SU-DHL-6 (cell line): ENCODE data around the gene OR2H1.

Experiments used
- H2AFZ ChIP-seq: fragments of 200-600 bp; sonication (generic); 2 replicates; pipeline ENCODE4 v1.6.1; 2014; ENCODE audit warnings: low read depth, mild to moderate bottlenecking, moderate library complexity, mixed read lengths, antibody characterized with exemption, low read length; ENCODE audit not compliant: severe bottlenecking
- H3F3A ChIP-seq: fragments of 200-600 bp; shearing (Covaris generic); 2 replicates; pipeline ENCODE4 v1.6.0; 2016; ENCODE audit warnings: antibody characterized with exemption, mild to moderate bottlenecking; ENCODE audit not compliant: insufficient read depth
- H3K27ac ChIP-seq: fragments of 200-600 bp; sonication (generic); 2 replicates; pipeline ENCODE4 v1.5.1; 2016; ENCODE audit warnings: low read depth, mild to moderate bottlenecking, low read length, moderate library complexity, mixed read lengths
- H3K27me3 ChIP-seq: fragments of 200-600 bp; sonication (generic), shearing (Covaris generic); 2 replicates; pipeline ENCODE4 v1.6.0; 2014; ENCODE audit warnings: mild to moderate bottlenecking, low read length
- H3K36me3 ChIP-seq: fragments of 200-600 bp; sonication (generic); 2 replicates; pipeline ENCODE4 v1.6.1; 2014; ENCODE audit warnings: mild to moderate bottlenecking, low read length, mixed read lengths
- H3K4me2 ChIP-seq: fragments of 300-600, 200-600 bp; shearing (Covaris generic), sonication (generic); 2 replicates; pipeline ENCODE4 v1.6.0; 2014; ENCODE audit warnings: low read length, low read depth, mild to moderate bottlenecking; ENCODE audit not compliant: poor library complexity, severe bottlenecking
- H3K4me3 ChIP-seq: fragments of 200-600 bp; sonication (generic); 2 replicates; pipeline ENCODE4 v1.5.1; 2014; ENCODE audit warnings: antibody characterized with exemption, low read length, mild to moderate bottlenecking, mixed read lengths; ENCODE audit not compliant: insufficient read depth, poor library complexity, severe bottlenecking
- H3K79me2 ChIP-seq: fragments of 200-600 bp; sonication (generic); 2 replicates; pipeline ENCODE4 v1.6.1; 2014; ENCODE audit warnings: mild to moderate bottlenecking, low read length, moderate library complexity; ENCODE audit not compliant: insufficient read depth
- H3K9ac ChIP-seq: fragments of 200-600 bp; sonication (generic); 2 replicates; pipeline ENCODE4 v1.7.0; 2014; ENCODE audit warnings: mild to moderate bottlenecking, low read length
- H3K9me2 ChIP-seq: fragments of 200-600 bp; sonication (generic); replicated peaks from 2 replicates; pipeline ENCODE4 v1.6.1; 2014; ENCODE audit warnings: low read length; ENCODE audit not compliant: insufficient read depth
- H3K9me3 ChIP-seq: fragments of 200-600 bp; sonication (generic); 2 replicates; pipeline ENCODE4 v1.6.1; 2014; ENCODE audit warnings: low read length, mixed read lengths; ENCODE audit not compliant: insufficient read depth
- H4K20me1 ChIP-seq: fragments of 200-600 bp; sonication (generic); 2 replicates; pipeline ENCODE4 v1.6.1; 2014; ENCODE audit warnings: low read depth, mild to moderate bottlenecking, antibody characterized with exemption, low read length, moderate library complexity, mixed read lengths
- EZH2phosphoT487 ChIP-seq: fragments of 200-600 bp; sonication (generic), shearing (Covaris generic); conservative IDR thresholded peaks from 2 replicates; pipeline ENCODE4 v1.6.1; 2018; ENCODE audit warnings: mild to moderate bottlenecking, antibody characterized with exemption, low read length, moderate library complexity, mixed read lengths
- TF ChIP-seq, protein P1 (sequence below): fragments of 200-600 bp; sonication (generic); IDR thresholded peaks from one replicate; pipeline ENCODE4 v1.5.1; 2017; ENCODE audit warnings: antibody characterized with exemption, mild to moderate bottlenecking, low read length, moderate library complexity; ENCODE audit not compliant: insufficient read depth, poor library complexity, severe bottlenecking

Gene OR2H1

DNA sequence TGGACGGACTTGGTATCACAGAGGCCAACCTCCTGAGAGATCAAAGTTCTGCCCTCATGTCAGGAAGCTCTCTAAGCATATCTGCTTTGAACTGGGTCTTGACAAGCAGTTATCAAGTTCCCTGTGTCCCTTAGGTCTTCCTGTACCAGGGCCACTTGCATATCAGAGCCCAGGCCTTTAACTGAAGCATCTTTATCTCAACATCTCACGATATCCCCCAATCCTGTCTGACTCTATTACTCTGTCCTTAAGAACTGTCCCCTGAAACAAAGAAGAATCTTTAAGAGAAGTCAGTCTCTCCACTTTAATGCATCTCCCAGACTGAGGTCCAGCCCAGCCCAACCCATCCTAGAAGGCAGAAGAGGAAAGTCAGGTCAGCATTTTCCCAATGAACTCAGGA, 22.6 kb downstream of the OR2H1 start:
- TF ChIP-seq, protein P1, sequence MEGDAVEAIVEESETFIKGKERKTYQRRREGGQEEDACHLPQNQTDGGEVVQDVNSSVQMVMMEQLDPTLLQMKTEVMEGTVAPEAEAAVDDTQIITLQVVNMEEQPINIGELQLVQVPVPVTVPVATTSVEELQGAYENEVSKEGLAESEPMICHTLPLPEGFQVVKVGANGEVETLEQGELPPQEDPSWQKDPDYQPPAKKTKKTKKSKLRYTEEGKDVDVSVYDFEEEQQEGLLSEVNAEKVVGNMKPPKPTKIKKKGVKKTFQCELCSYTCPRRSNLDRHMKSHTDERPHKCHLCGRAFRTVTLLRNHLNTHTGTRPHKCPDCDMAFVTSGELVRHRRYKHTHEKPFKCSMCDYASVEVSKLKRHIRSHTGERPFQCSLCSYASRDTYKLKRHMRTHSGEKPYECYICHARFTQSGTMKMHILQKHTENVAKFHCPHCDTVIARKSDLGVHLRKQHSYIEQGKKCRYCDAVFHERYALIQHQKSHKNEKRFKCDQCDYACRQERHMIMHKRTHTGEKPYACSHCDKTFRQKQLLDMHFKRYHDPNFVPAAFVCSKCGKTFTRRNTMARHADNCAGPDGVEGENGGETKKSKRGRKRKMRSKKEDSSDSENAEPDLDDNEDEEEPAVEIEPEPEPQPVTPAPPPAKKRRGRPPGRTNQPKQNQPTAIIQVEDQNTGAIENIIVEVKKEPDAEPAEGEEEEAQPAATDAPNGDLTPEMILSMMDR, result no peak
- TF ChIP-seq EZH2phosphoT487, result no peak
- H3K36me3 ChIP-seq, result no peaks in the 10 kb centered on the region
- no peaks in the 10 kb centered on the region for H3K9me2 ChIP-seq
- H4K20me1 ChIP-seq, result no peaks in the 10 kb centered on the region
- no peaks in the 10 kb centered on the region for H3K79me2 ChIP-seq
- no peak overlapping the region for H3K27ac ChIP-seq
- no peak overlapping the region for H2AFZ ChIP-seq
- no peak overlapping the region for H3K4me3 ChIP-seq
- H3F3A ChIP-seq, result no peaks in the 10 kb centered on the region
- no peak overlapping the region for H3K4me2 ChIP-seq
- H3K9me3 ChIP-seq, result no peaks in the 10 kb centered on the region
- H3K9ac ChIP-seq, result no peak overlapping the region
- H3K27me3 ChIP-seq, result no peaks in the 10 kb centered on the region

DNA sequence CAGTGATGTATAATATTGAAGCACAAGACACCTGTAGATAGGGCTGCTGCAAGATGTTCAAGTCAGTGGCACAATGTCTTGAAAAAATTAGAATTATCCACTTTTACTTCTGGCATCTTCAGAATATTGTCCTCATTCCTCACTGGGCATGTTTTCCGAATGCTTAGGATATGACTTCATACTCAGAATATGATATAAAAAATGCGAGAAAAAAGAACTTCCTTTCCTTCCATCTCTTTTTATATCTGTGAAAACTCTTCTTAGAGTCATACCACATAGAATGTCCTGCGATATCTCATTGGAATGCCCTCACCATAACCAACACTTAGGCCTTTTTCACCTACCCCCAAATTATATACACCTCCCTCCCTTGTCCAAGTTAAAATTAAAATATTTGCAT, 26.2 kb downstream of the OR2H1 start:
- Histone ChIP-seq H3K79me2 (no peaks in the 10 kb centered on the region), H3K27ac (no peak overlapping the region)
- no peak for TF ChIP-seq EZH2phosphoT487
- TF ChIP-seq, protein P1, result no peak

DNA sequence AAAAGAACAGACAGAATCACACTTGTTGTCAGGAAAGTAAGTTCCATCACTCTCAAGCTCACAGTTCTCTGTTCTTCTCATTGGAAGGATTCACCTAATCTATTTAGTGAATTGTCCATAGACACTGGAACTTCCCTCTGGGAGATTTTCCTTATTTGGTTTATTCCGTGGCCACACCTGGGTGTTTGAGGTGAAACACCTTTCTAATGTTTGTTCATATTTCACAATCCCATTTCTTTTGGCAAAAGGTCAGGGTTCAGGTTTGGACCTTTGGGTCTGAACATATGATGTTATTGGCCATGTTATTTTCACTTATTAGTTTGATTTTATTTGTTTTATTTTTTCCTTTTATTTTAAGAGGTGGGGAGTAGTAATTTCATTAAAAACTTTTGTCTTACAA, 26.8 kb downstream of the OR2H1 start:
- no peak overlapping the region for H3K27ac ChIP-seq
- H4K20me1 ChIP-seq, result no peaks in the 10 kb centered on the region
- no peaks in the 10 kb centered on the region for H3K27me3 ChIP-seq
- H3F3A ChIP-seq, result no peaks in the 10 kb centered on the region
- H3K9ac ChIP-seq, result no peak overlapping the region
- H3K9me2 ChIP-seq, result no peaks in the 10 kb centered on the region
- H3K79me2 ChIP-seq, result no peaks in the 10 kb centered on the region
- H3K4me3 ChIP-seq, result no peak overlapping the region
- TF ChIP-seq, protein P1, result no peak
- TF ChIP-seq EZH2phosphoT487, result no peak
- no peaks in the 10 kb centered on the region for H3K9me3 ChIP-seq
- no peak overlapping the region for H3K4me2 ChIP-seq
- no peaks in the 10 kb centered on the region for H3K36me3 ChIP-seq
- no peak overlapping the region for H2AFZ ChIP-seq

More for the DNA sequence above, 26.2 kb downstream of the OR2H1 start:
- H3K9ac ChIP-seq, result no peak overlapping the region
- H2AFZ ChIP-seq, result no peak overlapping the region
- no peaks in the 10 kb centered on the region for H3K27me3 ChIP-seq
- no peak overlapping the region for H3K4me3 ChIP-seq
- no peaks in the 10 kb centered on the region for H3F3A ChIP-seq
- no peaks in the 10 kb centered on the region for H3K9me3 ChIP-seq
- no peaks in the 10 kb centered on the region for H3K36me3 ChIP-seq
- H3K4me2 ChIP-seq, result no peak overlapping the region
- H3K9me2 ChIP-seq, result no peaks in the 10 kb centered on the region
- H4K20me1 ChIP-seq, result no peaks in the 10 kb centered on the region
